NCI-H82 treated with DMSO at 0.1 percent for 48 hours (cell line): ENCODE results near the gene NECTIN1.

Experiments used
- DNase-seq: peaks from one replicate; lab custom pipeline; 2025; ENCODE audit not compliant: unreplicated experiment; lab: John Stamatoyannopoulos, UW

Gene NECTIN1

GRCh38 chr11:119594639-119595249, 134.3 kb downstream of the NECTIN1 start:
- no peak for DNase-seq

GRCh38 chr11:119593346-119593745, 135.7 kb downstream of the NECTIN1 start:
- no peak for DNase-seq

GRCh38 chr11:119592642-119593041, 136.4 kb downstream of the NECTIN1 start:
- no peak for DNase-seq

- DNase-seq: no peak
Observed at GRCh38 chr11:119591836-119592310, 137.1 kb downstream of the NECTIN1 start.

GRCh38 chr11:119590651-119591351, 138.2 kb downstream of the NECTIN1 start:
- DNase-seq: no peak

- no peak for DNase-seq
Observed at GRCh38 chr11:119589001-119589400, 140.0 kb downstream of the NECTIN1 start.
